ENCODE data around the gene MTARC1. TPM values are rescaled to one million over a fixed set of nuclear protein-coding genes. Genes with fewer than 3 reads are reported as not detected.

Gene MTARC1
- total RNA-seq, 3 donors from 2014 or later: 22.7 to 47.2 (median 34.7) TPM

GRCh38 chr1:220833436-220833835 is 46.7 kb downstream of the MTARC1 start:
- ATAC-seq (no peak), DNase-seq (no peak)
- intact Hi-C loops (cut with DNase I, micrococcal nuclease): no loop called here
- H3K9me3 ChIP-seq: no peaks in the 10 kb centered on the region
- no peaks in the 10 kb centered on the region for H3K4me1 ChIP-seq (ENCODE audit: low read depth)
- H3K4me3 ChIP-seq: no peak overlapping the region
- TF ChIP-seq CTCF (IDR thresholded peaks at IDR 0.05): no peak
- H3K36me3 ChIP-seq (ENCODE audit: low read depth): no peaks in the 10 kb centered on the region

GRCh38 chr1:220834155-220834870 is 47.6 kb downstream of the MTARC1 start:
- no peak for TF ChIP-seq CTCF (IDR thresholded peaks at IDR 0.05)
- Histone ChIP-seq H3K36me3 (ENCODE audit: low read depth) (no peaks in the 10 kb centered on the region), H3K4me1 (ENCODE audit: low read depth) (no peaks in the 10 kb centered on the region), H3K4me3 (no peak overlapping the region), H3K9me3 (no peaks in the 10 kb centered on the region)
- intact Hi-C loops (cut with DNase I, micrococcal nuclease): no loop called here
- no peak for DNase-seq
- no peak for ATAC-seq

Other genes starting within 250 kb of the MTARC1 start
- 100 to 1,000 TPM in 1 of 3 donors, 10 to 100 TPM in 2; 53.2 to 108 (median 85.2) TPM for gene C1orf115, start 96.5 kb upstream of the MTARC1 start, total RNA-seq
- 10 to 100 TPM; 26.7 to 41.8 (median 35.6) TPM for gene MTARC2, start 38.6 kb upstream of the MTARC1 start, total RNA-seq
- 10 to 100 TPM in 1 of 3 donors, 1 to 10 TPM in 2; 2.6 to 43.4 (median 6.2) TPM for gene HLX, start 92.5 kb downstream of the MTARC1 start, total RNA-seq

Measured in mucosa of descending colon (tissue), 3 donors.